DMS153 treated with DMSO at 0.1 percent for 48 hours (cell line): Measurements from ENCODE around the gene GALNTL6.
"Not testable (repeated sequence)": the region's sequence is repeated elsewhere in the genome, so short reads cannot be mapped to it uniquely, and the experiment has no call there.

Experiments
- DNase-seq: peaks from one replicate; lab custom pipeline; 2025; ENCODE audit not compliant: unreplicated experiment; lab: John Stamatoyannopoulos, UW

Gene GALNTL6

DNA sequence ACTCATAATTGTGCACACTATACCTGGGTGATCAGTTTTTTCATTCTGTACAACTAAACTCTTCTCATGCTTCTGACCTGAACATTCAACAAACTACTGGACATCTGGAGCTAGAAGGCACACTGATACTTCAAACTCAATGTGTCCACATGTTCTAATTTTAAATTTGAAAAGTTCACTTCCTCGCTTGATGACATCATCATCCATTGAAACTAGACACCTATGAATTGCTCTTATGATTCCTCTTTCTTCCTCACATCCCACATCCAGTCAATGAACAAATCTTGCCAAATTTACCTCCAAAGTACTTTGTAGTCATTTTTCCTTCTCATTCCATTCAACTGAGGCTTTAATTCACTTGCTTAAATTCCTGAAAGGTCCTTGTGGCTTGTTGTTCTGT is 549.4 kb downstream of the GALNTL6 start:
- no peak for DNase-seq

DNA sequence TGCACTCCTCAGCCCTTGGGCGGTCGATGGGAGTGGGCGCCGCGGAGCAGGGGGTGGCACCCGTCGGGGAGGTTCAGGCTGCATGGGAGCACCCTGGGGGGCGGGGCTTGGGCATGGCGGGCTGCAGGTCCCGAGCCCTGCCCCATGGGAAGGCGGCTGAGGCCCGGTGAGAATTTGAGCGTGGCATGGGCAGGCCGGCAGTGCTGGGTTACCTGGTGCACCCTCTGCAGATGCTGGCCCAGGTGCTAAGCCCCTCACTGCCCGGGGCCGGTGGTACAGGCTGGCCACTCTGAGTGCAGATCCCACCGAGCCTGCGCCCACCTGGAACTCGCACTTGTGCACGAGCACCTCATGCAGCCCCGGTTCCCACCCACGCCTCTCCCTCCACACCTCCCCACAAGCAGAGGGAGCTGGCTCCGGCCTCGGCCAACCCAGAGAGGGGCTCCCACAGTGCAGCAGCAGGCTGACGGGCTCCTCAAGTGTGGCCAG is 556.3 kb downstream of the GALNTL6 start:
- no peak for DNase-seq

DNA sequence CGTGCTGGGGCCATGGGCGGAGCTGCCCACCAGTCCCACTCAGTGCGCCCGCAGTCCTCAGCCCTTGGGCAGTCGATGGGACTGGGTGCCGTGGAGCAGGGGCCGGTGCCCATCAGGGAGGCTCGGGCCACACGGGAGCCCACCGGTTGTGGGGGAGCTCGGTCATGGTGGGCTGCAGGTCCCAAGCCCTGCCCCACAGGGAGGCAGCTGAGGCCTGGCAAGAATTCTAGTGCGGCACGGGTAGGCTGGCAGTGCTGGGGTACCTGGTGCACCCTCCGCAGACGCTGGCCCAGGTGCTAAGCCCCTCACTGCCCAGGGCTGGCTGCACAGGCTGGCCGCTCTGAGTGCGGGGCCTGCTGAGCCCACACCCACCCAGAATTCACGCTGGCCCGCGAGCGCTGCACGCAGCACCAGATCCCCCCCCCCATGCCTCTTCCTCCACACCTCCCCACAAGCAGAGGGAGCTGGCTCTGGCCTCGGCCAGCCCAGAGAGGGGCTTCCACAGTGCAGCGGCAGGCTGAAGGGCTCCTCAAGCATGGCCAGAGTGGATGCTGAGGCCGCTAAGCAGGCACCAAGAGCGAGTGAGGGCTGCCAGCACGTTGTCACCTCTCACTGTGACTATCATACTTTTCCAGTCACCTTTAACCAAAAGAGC is 564.4 kb downstream of the GALNTL6 start:
- DNase-seq = no peak

DNA sequence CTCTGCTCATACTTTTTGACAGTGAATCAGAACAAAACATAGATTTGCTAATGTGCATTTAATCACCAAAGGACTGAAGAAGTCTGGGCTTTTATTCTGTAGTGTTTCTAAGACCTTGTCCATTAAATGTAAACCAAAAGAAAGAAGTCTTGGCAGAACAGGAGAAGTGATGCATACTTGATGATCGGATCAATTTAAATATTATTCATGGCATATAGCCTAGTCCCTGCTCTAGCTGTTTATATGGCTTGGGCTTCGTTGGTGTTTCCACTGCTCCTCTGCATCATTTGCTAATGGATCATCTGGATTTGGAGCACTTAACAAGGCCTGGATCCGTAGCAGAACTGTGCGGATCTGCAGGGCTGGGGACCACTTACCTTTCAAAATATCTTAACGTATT is 566.6 kb downstream of the GALNTL6 start:
- DNase-seq = no peak

DNA sequence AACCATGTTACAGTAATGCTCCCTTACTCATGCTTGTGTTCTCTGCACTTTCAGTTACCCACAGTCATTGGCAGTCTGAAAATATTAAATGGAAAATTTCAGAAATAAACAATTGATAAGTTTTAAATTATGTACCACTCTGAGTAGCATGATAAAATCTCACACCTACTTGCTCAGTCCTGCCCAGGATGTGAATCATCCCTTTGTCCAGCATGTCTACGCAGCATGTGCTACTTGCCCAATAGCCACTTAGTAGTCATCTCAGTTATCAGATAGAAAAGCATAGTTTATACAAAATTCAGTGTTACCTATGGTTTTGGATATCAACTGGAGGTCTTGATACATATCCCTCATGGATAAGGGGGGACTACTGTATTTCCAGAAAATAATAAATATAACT is 577.1 kb downstream of the GALNTL6 start:
- DNase-seq = no peak

DNA sequence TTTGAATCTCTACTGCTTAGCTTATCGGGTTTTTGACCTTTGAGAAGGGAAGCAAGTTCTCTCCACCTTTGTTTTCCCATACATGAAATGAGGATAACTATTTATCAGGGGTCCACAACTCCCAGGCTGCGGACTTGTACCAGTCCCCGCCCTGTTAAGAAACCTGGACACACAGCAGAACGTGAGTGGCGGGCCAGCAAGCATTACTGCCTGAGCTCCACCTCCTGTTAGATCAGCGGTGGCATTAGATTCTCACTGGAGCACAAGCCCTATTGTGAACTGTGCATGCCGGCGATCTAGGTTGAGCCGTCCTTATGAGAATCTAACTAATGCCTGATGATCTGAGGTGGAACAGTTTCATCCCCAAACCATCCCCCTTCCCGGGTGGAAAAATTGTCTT is 579.5 kb downstream of the GALNTL6 start:
- no peak for DNase-seq

DNA sequence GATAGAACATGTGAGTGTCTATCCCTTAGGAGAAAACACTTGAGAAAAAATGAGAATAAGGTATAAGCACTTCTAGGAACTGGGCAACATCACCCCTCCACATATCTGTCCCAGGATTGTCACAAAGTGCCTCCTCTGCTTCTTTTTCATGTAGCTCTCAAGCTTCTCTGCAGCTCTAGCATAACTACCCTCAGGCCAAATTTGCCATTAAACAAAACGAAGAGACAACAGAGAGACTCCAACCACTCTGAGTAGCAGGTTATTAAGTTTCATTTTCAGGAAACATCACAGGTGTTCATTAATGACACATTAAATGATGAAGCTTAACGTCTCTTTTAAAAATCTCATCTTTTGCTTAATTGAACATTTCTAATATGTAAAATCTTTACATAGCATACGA is 580.0 kb downstream of the GALNTL6 start:
- no peak for DNase-seq

DNA sequence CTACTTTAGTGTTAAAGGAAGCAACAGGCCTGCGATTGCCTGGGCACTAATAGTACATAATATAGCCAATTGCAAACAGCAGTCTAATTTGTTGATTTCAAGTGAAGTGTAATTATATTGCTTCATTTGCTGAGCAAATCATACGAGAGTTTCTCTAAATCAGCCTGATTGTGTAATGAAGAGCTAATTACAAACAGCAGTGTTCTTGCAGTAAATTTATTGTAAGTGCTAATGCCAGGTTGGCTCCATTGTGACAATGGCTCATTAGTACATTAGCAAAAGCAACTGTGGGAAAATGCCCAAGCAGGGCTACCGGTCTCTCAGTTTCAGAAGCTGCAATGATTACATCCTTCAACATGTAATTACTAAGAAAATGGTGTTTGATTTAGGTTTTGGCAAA is 591.5 kb downstream of the GALNTL6 start:
- DNase-seq = no peak

DNA sequence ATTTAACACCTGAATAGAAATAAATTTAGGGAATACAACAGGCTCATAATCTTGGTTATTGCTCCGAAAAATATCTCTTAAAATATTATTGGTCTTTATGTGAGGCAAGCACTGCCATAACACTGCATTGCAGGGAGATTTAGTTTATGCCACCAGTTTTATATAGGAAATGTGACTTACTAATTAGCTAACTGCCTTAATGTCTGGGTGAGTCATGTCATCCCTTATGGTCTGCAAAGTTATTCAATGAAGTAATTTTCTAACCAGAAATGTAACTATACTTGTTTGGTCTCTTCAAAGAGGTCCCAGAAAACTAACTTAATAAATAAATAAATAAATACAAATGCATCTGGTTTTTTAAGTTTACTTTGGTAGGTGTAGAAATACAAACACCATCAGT is 597.2 kb downstream of the GALNTL6 start:
- no peak for DNase-seq

DNA sequence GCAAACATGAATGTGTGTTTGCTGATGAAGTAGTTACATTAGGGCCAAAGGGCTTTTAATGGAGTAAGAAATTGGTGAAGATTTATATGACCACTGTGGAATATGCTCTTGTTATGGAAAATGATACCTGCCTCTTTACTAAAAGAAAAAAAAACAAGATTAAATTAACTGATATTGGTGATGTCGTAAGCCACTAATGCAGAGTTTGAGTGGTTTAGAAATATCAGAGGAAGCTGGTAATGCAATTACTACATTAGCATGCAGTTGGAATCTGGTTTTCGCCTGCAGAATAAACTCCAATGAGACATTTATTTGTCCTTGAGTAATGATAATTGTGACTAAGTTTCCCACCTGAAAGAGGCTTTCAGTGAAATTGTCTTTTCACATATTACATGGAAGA is 597.9 kb downstream of the GALNTL6 start:
- DNase-seq = no peak

DNA sequence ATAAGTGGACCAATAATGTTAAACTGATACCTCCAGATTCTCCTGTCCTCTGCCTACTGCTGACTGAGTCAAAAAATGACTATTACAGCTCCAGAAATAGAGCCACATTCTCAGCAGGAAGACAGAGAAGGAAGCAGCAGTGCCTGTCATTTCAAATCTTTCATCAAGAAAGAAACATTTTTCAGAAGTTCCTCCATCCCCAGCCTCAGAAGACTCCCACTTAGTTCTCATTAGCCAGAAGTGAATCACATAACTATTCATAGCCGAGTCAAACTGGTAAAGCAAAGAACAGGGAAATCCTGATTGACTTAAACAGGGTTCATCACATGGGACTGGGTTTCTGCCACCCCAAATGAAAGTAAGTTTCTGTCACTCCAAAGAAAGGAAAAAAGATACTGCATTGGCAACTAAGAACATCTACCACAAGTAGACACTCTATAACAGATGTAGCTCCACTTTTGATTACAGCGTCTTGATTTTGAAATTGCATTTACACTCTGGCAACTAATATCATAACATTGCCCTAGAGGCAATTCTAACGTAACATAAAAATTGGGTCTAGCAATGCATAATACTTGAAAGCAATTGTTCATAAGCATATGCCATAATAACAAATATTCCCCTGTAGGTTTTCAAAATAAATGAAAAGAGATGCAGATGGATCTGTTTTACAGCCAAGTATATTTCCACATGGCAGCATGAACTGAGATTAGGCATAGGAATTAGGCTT is 599.8 kb downstream of the GALNTL6 start:
- no peak for DNase-seq

DNA sequence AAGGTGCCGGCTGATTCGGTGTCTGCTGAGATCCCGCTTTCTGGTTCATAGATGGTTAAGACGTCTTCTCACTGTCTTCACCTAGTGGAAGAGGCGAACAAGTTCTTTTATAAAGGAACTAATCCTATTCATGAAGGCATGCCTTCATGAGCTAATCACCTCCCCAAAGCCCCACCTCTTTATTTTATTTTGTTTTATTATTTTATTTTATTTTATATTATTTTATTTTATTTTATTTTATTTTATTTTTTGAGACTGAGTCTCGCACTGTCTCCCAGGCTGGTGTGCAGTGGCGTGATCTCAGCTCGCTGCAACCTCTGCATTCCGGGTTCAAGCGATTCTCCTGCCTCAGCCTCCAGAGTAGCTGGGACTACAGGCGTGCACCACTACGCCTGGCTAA is 615.8 kb downstream of the GALNTL6 start:
- DNase-seq = not testable (repeated sequence)

DNA sequence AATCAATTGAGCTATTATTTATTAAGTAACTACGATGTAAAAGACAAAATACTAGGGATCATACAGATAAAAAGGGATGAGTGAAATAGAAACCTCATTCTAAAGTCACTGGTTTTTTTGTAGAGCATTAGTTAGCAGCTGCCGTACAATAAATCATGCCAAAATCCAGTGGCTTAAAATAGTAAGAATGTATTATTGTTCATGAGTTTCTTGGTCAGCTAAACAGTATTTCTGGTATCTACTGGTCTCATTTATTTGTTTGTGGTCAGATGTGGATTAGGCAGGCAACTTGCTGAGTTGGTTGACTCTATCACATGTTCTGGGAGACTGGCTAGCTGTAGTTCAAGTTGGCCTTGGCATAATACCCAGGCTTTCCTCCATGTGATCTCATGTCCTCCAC is 667.3 kb downstream of the GALNTL6 start:
- no peak for DNase-seq

DNA sequence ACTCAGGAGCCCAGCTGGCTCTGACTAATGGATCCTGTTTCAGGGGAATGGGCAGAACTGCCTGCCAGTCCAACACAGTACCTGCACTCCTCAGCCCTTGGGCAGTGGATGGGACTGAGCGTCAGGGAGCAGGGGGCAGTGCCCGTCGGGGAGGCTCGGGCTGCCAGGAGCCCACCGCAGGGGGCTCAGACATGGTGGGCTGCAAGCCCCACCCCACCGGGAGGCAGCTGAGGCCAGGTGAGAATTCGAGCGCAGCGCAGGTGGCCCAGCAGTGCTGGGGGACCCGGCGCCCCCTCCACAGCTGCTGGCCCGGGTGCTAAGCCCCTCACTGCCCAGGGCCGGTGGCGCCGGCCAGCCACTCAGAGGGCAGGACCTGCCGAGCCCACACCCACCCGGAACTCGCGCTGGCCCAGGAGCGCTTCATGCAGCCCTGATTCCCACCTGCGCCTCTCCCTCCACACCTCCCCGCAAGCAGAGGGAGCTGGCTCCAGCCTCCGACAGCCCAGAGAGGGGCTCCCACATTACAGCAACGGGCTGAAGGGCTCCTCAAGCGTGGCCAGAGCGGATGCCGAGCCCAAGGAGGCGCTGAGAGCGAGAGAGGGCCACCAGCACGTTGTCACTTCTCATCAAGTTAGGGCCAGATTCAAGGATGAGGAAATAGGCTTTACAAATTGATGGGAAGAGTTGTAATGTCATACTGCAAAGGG is 668.8 kb downstream of the GALNTL6 start:
- DNase-seq = no peak

DNA sequence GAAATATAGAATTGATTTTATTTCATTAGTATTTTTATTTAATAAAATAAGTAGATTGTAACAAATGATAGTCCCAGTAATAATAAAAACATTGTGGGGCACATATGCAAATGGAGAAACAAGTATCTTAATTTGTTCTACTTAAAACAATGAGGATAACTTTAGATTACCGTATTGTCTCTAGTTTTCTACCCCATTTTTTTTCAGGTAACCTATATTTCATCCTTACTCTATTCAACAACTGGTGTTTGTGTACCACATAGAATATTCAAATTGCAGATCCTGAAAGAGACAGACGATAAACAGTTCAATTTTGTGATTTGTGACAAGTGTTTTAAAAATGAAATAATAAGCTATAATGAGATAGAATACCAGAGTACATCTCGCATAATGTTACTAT is 671.8 kb downstream of the GALNTL6 start:
- no peak for DNase-seq

DNA sequence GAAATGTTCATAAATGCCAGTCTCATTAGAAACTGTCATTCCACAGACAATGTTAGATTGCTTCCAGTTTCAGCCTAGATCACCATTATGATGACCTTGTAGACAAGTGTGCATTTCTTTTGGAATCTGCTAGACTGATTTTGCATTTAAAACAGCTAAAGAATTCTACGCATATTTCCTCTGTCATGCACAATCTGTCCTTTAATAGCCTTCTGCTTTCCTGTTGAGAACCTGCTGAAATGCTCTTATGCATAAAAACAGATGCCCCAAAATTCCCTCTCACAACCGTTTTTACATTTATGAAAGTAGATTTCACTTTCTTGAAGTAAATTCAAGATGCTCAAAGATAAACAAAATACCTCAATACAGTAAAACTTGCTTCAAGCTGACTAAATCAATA is 673.3 kb downstream of the GALNTL6 start:
- DNase-seq = no peak

DNA sequence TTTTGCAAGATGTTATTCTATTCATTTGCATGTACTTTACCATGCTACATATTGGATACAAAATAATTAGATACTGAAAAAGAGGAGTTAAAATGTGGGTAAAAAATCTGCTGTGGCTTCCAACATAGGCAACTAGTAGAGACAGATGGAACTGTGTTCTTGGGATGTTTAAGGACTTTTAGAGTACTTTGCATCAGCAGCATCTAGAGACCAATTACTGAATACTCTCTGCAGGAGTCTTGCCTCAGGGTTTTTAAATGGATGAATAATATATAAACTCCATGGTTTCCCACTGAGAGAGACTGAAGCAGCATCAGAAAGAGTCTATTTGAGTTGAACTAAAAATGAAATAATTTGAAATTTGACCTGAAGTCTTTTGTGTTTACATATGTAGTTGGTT is 676.7 kb downstream of the GALNTL6 start:
- DNase-seq = no peak

DNA sequence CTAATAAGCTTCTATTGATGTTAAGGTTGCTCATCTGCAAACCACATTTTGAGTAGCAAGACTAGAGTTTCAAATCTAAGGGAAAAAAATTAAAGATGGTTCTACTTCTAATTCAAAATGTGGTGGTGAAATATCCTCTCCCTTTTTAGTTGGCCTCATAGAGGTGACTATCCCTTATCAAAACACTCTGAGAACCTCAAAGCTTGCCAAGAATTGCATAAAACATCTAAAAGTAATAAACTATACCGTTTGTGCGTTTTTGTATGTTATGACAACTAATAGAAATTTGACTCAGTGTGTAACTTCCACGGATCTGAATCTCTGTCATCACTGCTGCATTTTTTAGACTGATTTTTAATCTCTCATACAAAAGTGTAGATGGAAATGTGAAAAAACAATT is 682.6 kb downstream of the GALNTL6 start:
- no peak for DNase-seq

DNA sequence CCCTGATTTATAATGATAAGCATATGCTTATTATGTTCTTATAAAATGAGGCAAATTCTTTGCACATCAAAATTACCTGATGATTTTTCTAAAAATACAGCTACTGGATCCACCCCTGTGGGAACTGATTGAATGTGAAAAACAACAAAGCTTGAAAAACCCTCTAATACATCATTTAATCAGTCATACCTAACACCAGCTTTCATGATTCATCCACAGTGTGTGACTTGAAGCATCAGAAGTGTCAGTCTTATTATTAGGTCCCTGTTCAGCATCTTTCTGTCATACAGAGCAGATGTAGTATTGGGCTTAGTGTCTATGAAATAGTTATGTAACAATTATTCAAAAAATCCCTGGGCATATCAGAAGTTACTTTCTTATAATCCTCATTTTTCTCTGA is 684.1 kb downstream of the GALNTL6 start:
- no peak for DNase-seq

DNA sequence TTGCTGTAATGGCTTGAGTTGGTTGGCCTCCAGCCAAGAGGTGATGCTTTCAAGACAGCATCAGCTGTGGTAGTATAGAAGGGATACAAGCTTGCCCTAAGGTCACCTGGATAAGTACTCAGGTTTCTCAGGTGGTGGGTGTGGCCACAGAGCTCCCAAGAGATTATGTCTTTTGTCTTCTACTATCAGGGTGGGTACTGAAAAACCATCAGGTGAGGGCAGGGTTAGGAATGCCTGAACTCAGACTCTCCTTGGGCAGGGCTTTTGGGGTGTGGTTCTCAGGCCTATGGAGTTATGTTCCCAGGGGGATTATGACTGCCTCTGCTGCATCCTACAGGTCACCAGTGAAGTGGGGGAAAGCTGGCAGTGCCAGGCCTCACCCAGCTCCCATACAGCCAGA is 700.8 kb downstream of the GALNTL6 start:
- DNase-seq = no peak

DNA sequence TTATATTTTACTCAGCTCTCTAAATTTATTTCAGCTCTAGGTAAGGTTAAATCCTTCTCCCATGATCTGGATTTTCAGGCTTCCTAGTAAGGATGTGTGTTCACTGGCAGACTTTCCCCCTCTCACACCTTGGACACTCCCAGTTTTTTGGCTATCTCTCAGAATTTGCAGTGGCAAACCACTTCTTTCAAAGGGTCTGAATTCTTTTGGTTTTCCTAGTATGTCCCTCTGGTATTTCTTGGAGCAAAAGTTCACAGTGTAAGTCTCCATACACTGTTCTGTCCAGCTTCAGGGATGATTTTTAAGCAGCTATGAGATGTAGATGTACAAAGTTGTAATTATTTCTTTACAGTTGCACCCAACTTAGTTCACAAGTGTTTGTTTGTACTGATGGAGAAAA is 701.6 kb downstream of the GALNTL6 start:
- DNase-seq = no peak

DNA sequence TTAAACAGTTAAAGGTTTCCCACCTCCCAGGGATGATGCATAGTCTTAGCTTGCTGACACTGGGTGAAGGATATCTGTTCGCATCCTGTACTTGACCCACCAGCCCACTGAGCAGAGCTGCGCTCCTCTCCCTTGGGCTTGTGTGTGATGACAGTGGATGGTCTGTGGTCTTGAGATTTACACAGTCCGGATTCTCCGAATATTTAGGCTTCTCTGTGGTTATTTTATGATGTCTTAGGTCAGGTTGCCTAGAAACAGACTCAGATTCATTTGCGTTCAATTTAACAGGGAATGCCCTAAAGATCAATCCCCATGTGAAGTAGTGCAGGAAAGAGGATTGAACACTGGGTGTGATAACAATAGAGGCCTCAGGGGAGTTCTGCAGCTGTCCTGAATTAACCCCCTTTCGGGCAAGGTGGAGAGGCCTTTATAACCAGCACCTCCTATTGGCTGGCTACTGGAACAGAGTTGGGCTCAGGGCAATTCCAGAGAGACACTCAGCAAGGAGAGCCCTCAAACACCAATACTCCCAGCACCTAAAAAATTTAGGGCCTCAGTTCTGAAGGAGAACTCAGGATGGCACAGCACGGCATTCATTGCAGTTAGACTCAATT is 702.2 kb downstream of the GALNTL6 start:
- no peak for DNase-seq
